ENCODE measurements around the gene RAB11B.

DNA sequence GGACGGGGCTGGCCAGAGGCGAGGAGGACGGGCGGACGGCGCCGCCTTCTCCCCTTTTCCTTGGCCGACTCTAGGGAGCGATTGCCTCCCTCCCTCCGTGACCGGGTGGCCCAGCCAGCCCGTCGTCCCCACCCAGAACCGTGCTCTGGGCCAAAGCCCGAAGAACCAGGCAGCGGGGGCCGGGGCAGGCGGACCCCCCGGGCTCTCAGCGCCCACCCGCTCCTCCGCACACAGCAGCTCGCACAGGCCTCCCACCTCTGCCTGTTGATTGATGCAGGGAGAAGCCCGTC, 13.6 kb downstream of the RAB11B start:
- TF ChIP-seq, protein P1, sequence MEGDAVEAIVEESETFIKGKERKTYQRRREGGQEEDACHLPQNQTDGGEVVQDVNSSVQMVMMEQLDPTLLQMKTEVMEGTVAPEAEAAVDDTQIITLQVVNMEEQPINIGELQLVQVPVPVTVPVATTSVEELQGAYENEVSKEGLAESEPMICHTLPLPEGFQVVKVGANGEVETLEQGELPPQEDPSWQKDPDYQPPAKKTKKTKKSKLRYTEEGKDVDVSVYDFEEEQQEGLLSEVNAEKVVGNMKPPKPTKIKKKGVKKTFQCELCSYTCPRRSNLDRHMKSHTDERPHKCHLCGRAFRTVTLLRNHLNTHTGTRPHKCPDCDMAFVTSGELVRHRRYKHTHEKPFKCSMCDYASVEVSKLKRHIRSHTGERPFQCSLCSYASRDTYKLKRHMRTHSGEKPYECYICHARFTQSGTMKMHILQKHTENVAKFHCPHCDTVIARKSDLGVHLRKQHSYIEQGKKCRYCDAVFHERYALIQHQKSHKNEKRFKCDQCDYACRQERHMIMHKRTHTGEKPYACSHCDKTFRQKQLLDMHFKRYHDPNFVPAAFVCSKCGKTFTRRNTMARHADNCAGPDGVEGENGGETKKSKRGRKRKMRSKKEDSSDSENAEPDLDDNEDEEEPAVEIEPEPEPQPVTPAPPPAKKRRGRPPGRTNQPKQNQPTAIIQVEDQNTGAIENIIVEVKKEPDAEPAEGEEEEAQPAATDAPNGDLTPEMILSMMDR (IDR thresholded peaks at IDR 0.05) = no peak
- no peak for TF ChIP-seq POLR2A (IDR thresholded peaks at IDR 0.05)
